Osteoblast (primary cell): ENCODE measurements around the gene MVK. TPM values are rescaled to one million over a fixed set of nuclear protein-coding genes. Genes with fewer than 3 reads are reported as not detected.

Experiments used
- DNase-seq: peaks from one replicate; pipeline ENCODE4 v3.0.0; 2011; ENCODE audit warnings: low spot score, mixed read lengths; ENCODE audit not compliant: insufficient read length; ENCODE audit errors: missing footprints
- H2AFZ ChIP-seq: 2 replicates; pipeline ENCODE4 v1.6.0; 2011; ENCODE audit warnings: mild to moderate bottlenecking, low read length
- H3K27ac ChIP-seq: 2 replicates; pipeline ENCODE4 v1.5.1; 2011; ENCODE audit warnings: mild to moderate bottlenecking, low read depth, low read length, moderate library complexity
- H3K27me3 ChIP-seq: 2 replicates; pipeline ENCODE4 v1.6.0; 2012; ENCODE audit warnings: mild to moderate bottlenecking, control low read depth, inconsistent platforms, low read length, moderate library complexity; ENCODE audit not compliant: insufficient read depth
- H3K36me3 ChIP-seq: 2 replicates; pipeline ENCODE4 v1.5.1; 2011; ENCODE audit warnings: mild to moderate bottlenecking, low read length, control low read depth, moderate library complexity; ENCODE audit not compliant: insufficient read depth
- H3K4me1 ChIP-seq: 2 replicates; pipeline ENCODE4 v1.5.1; 2011; ENCODE audit warnings: mild to moderate bottlenecking, low read length, control low read depth, moderate library complexity; ENCODE audit not compliant: insufficient read depth
- H3K4me2 ChIP-seq: 2 replicates; pipeline ENCODE4 v1.6.0; 2011; ENCODE audit warnings: mild to moderate bottlenecking, low read length; ENCODE audit not compliant: insufficient read depth
- H3K4me3 ChIP-seq: fragments of 200-600 bp; sonication (generic); 3 replicates; pipeline ENCODE4 v1.5.1; 2012; ENCODE audit warnings: mild to moderate bottlenecking, low read length, inconsistent platforms; ENCODE audit not compliant: insufficient read depth
- H3K79me2 ChIP-seq: 2 replicates; pipeline ENCODE4 v1.6.0; 2012; ENCODE audit warnings: mild to moderate bottlenecking, low read length, control low read depth, inconsistent platforms; ENCODE audit not compliant: insufficient read depth
- H3K9me3 ChIP-seq: 2 replicates; pipeline ENCODE4 v1.5.1; 2011; ENCODE audit warnings: low read depth, low read length, control low read depth
- H4K20me1 ChIP-seq: 2 replicates; pipeline ENCODE4 v1.6.0; 2012; ENCODE audit warnings: mild to moderate bottlenecking, low read length, control low read depth; ENCODE audit not compliant: insufficient read depth
- CTCF ChIP-seq: IDR thresholded peaks from 2 replicates; pipeline ENCODE4 v1.5.1; 2011; ENCODE audit warnings: mild to moderate bottlenecking, low read depth, low read length, moderate library complexity; ENCODE audit errors: extremely low read depth
- total RNA-seq: library from RNA; depleted of rRNA; stranded (reverse); fragments of >200 nt; gene quantifications from 2 replicates; pipeline ENCODE4 v1.2.3, GENCODE V29; 2012

The MVK gene
- total RNA-seq, 1 donor: 31.1 TPM

- H4K20me1 ChIP-seq: no peaks in the 10 kb centered on the region
- no peak overlapping the region for H3K27ac ChIP-seq
- no peak overlapping the region for H2AFZ ChIP-seq
- peak; percentile 54 for DNase-seq
- H3K4me3 ChIP-seq: no peak overlapping the region
- H3K79me2 ChIP-seq: no peaks in the 10 kb centered on the region
- no peaks in the 10 kb centered on the region for H3K36me3 ChIP-seq
- no peak overlapping the region for H3K4me2 ChIP-seq
- peaks cover 42% of the 10 kb centered on the region for H3K27me3 ChIP-seq
- H3K9me3 ChIP-seq: no peaks in the 10 kb centered on the region
- TF ChIP-seq CTCF: no peak
- no peaks in the 10 kb centered on the region for H3K4me1 ChIP-seq
These were observed 38.4 kb downstream of the MVK start for GRCh38 chr12:109612003-109612402.

GRCh38 chr12:109612975-109613502, 39.4 kb downstream of the MVK start:
- Histone ChIP-seq H3K4me1 (no peaks in the 10 kb centered on the region), H3K9me3 (no peaks in the 10 kb centered on the region), H3K36me3 (no peaks in the 10 kb centered on the region), H3K27ac (no peak overlapping the region), H3K79me2 (no peaks in the 10 kb centered on the region), H4K20me1 (no peaks in the 10 kb centered on the region), H3K4me2 (no peak overlapping the region), H3K27me3 (peaks cover 44% of the 10 kb centered on the region), H2AFZ (no peak overlapping the region), H3K4me3 (no peak overlapping the region)
- peak; percentile 91 for DNase-seq
- TF ChIP-seq CTCF: peak; percentile 39

- no peak overlapping the region for H2AFZ ChIP-seq
- H3K9me3 ChIP-seq: no peaks in the 10 kb centered on the region
- DNase-seq: peak; percentile 75
- H3K36me3 ChIP-seq: no peaks in the 10 kb centered on the region
- no peak overlapping the region for H3K27ac ChIP-seq
- no peaks in the 10 kb centered on the region for H3K4me1 ChIP-seq
- H3K27me3 ChIP-seq: peaks cover 44% of the 10 kb centered on the region
- TF ChIP-seq CTCF: no peak
- H3K79me2 ChIP-seq: no peaks in the 10 kb centered on the region
- H3K4me3 ChIP-seq: no peak overlapping the region
- H3K4me2 ChIP-seq: no peak overlapping the region
- no peaks in the 10 kb centered on the region for H4K20me1 ChIP-seq
These were observed 40.3 kb downstream of the MVK start for GRCh38 chr12:109613649-109614455.

- Histone ChIP-seq H3K4me3 (no peak overlapping the region), H3K9me3 (no peaks in the 10 kb centered on the region), H3K4me2 (no peak overlapping the region), H2AFZ (no peak overlapping the region), H3K36me3 (no peaks in the 10 kb centered on the region), H3K27ac (no peak overlapping the region), H3K27me3 (peaks cover 53% of the 10 kb centered on the region), H3K79me2 (no peaks in the 10 kb centered on the region), H3K4me1 (no peaks in the 10 kb centered on the region), H4K20me1 (no peaks in the 10 kb centered on the region)
- DNase-seq: no peak
- no peak for TF ChIP-seq CTCF
These were observed 42.1 kb downstream of the MVK start for GRCh38 chr12:109615556-109616229.
